Lung (tissue), 12 donors: Measurements from ENCODE around the gene LONRF2. TPM values are rescaled to one million over a fixed set of nuclear protein-coding genes. Genes with fewer than 3 reads are reported as not detected.

ENCODE experiments used
- ATAC-seq: fragments of 200-7000 bp; cut with Tn5 transposase; one replicate; pipeline ENCODE4 v1.9.1; 2020; ENCODE audit warnings: moderate number of reproducible peaks; ENCODE audit not compliant: insufficient read depth, low FRiP score
- DNase-seq, 3 donors: peaks; one replicate each; pipeline ENCODE4 v3.0.0-alpha.2; 2013 to 2017
- H3K27ac ChIP-seq, 2 donors: one replicate each; pipeline ENCODE4 v1.5.1; 2013; ENCODE audit warnings: mild to moderate bottlenecking in 2 of 2, moderate library complexity in 2 of 2, control low read depth in 1 of 2, inconsistent platforms in 1 of 2, low read depth in 1 of 2, low read length in 1 of 2
- H3K27me3 ChIP-seq, 3 donors: one replicate each; pipeline ENCODE4 v1.5.1; 2013; ENCODE audit warnings: low read length in 2 of 3; ENCODE audit not compliant: control insufficient read depth in 3 of 3, insufficient read depth in 3 of 3
- H3K36me3 ChIP-seq, 4 donors: one replicate each; pipeline ENCODE4 v1.5.1; 2013; ENCODE audit warnings: low read length in 4 of 4, mild to moderate bottlenecking in 1 of 4, moderate library complexity in 1 of 4; ENCODE audit not compliant: control insufficient read depth in 4 of 4, insufficient read depth in 4 of 4
- H3K4me1 ChIP-seq, 5 donors: one replicate each; pipeline ENCODE4 v1.5.1; 2013; ENCODE audit warnings: low read length in 5 of 5, mild to moderate bottlenecking in 2 of 5, moderate library complexity in 1 of 5; ENCODE audit not compliant: control insufficient read depth in 5 of 5, insufficient read depth in 5 of 5
- H3K4me3 ChIP-seq: one replicate; pipeline ENCODE4 v1.5.1; 2013; ENCODE audit warnings: mild to moderate bottlenecking, control low read depth, moderate library complexity
- H3K9ac ChIP-seq, 2 donors: one replicate each; pipeline ENCODE4 v1.5.1; 2013; ENCODE audit warnings: low read length in 2 of 2, control low read depth in 1 of 2; ENCODE audit not compliant: insufficient read depth in 1 of 2
- H3K9me3 ChIP-seq, 4 donors: one replicate each; pipeline ENCODE4 v1.5.1; 2013; ENCODE audit warnings: low read length in 3 of 4, mild to moderate bottlenecking in 1 of 4, moderate library complexity in 1 of 4; ENCODE audit not compliant: control insufficient read depth in 4 of 4, insufficient read depth in 3 of 4
- WGBS, 2 donors: extraction: QIAGEN DNeasy Blood & Tissue Kit; methylation state at CpG; one replicate each; pipeline ENCODE4 v1.1.7; 2013; 5-methylcytosine and 5-hydroxymethylcytosine counted together
- polyA plus RNA-seq, 2 donors: library from polyadenylated mRNA; stranded (reverse); fragments of 200-250 nt; gene quantifications; one replicate each; pipeline ENCODE4 v1.2.1, GENCODE V29; 2013
- total RNA-seq, 2 donors: library from RNA; depleted of rRNA in 1 of 2; stranded (reverse); fragments of >200 nt in 1 of 2; gene quantifications; one replicate each; pipeline ENCODE4 v1.2.1, GENCODE V29; 2014 to 2021
- TF ChIP-seq, protein P1 (sequence below): IDR thresholded peaks from 2 replicates; pipeline ENCODE4 v1.5.1; 2012; ENCODE audit warnings: mild to moderate bottlenecking; ENCODE audit errors: control extremely low read depth, extremely low read depth
- donor health status: control.
- donor health status: control.
- donor health status: Bipolar disorder and iron deficiency.
- donor health status: healthy.
- donor health status: DM: yes; HTN: yes; CAD: no.

The LONRF2 gene
- total and polyA plus RNA-seq, 4 donors: 0.38 to 5.2 (median 2.6) TPM

DNA sequence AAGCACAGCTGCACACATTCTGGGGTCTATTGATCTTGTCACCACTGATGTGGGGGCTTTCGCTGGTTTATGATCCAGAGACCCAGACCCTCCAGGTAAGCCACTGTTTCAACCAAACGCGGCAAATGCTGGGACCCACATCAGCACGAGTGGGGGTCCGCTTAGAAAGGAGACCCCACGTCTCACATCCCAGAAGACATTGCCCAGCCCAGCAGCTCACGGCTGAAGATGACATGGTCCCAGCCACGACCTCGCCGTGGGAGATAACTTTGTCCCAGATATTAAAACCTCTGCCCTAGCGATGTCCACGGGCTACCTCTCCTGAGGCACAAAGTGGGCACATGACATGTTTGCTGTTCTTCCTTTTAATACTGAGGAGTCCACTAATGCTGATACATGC, 43.8 kb downstream of the LONRF2 start:
- DNase-seq (no peak), ATAC-seq (no peak)
- no peaks in the 10 kb centered on the region for H3K27me3 ChIP-seq
- TF ChIP-seq, protein P1, sequence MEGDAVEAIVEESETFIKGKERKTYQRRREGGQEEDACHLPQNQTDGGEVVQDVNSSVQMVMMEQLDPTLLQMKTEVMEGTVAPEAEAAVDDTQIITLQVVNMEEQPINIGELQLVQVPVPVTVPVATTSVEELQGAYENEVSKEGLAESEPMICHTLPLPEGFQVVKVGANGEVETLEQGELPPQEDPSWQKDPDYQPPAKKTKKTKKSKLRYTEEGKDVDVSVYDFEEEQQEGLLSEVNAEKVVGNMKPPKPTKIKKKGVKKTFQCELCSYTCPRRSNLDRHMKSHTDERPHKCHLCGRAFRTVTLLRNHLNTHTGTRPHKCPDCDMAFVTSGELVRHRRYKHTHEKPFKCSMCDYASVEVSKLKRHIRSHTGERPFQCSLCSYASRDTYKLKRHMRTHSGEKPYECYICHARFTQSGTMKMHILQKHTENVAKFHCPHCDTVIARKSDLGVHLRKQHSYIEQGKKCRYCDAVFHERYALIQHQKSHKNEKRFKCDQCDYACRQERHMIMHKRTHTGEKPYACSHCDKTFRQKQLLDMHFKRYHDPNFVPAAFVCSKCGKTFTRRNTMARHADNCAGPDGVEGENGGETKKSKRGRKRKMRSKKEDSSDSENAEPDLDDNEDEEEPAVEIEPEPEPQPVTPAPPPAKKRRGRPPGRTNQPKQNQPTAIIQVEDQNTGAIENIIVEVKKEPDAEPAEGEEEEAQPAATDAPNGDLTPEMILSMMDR: no peak
- no peak overlapping the region for H3K27ac ChIP-seq
- no peaks in the 10 kb centered on the region for H3K9me3 ChIP-seq
- H3K4me3 ChIP-seq: no peak overlapping the region
- H3K9ac ChIP-seq: no peak overlapping the region
- H3K36me3 ChIP-seq: no peaks in the 10 kb centered on the region
- no peaks in the 10 kb centered on the region for H3K4me1 ChIP-seq
- 83 to 91% methylated on average over 12 of the region's 12 CpGs for WGBS, 2 donors

DNA sequence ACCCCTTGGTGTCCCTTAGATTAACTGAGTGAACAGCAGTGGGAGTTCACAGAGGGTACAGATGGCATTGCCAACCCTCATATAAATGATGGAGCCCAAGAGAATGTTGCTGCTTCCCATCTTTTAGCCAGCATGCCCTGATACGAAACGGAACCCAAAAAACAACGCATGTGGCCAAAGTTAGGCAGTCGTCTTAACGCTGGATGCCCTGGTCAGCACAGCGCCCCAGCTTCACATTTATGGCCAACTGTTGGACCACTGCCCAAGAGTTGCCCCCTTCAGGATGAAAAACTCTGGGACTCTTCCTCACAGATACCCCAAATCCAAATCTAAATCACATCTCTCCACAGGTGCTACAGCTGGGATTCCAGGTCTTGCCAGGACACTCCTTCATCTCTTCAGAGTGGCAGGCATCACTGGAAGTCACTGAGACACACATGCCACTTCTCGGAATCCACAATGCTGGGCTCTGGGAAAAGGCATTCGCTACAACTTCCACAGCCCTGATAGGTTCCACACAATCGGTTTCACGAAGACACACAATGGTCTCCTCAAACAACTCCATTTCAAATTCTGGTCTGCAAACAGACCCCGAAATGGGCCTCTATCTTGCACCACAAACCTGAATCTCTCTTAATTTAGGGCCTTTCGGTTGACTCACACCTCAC, 44.6 kb downstream of the LONRF2 start:
- DNase-seq (no peak), ATAC-seq (no peak)
- TF ChIP-seq, protein P1: no peak
- H3K9me3 ChIP-seq: no peaks in the 10 kb centered on the region
- H3K27me3 ChIP-seq: no peaks in the 10 kb centered on the region
- no peak overlapping the region for H3K9ac ChIP-seq
- no peaks in the 10 kb centered on the region for H3K36me3 ChIP-seq
- WGBS, 2 donors: 95 to 96% methylated on average over 12 of the region's 12 CpGs
- H3K4me1 ChIP-seq: peaks cover 0 to 5% (median 0%) of the 10 kb centered on the region in 5 donors
- H3K27ac ChIP-seq: no peak overlapping the region
- no peak overlapping the region for H3K4me3 ChIP-seq

DNA sequence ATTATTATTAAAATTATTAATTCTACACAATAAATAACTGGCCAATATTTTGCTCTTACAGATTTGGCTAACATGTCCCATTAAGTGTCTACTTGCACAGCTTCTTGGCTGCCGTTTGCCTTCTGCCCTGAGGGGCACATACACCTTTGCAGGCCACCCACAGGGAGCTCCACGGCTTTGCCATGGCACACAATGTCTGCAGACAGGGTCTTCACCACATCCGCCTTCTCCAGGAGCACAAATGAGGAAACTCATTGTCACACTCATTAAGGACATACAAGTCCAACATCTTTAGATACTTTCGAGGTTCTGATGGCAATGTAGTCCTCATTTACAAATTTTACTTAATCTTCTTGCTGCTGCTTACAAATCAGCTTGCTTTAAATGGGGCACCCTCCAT, 45.6 kb downstream of the LONRF2 start:
- ATAC-seq (no peak), DNase-seq (no peak)
- H3K27me3 ChIP-seq: no peaks in the 10 kb centered on the region
- H3K9me3 ChIP-seq: no peaks in the 10 kb centered on the region
- H3K9ac ChIP-seq: no peak overlapping the region
- TF ChIP-seq, protein P1: no peak
- no peak overlapping the region for H3K27ac ChIP-seq
- 90 to 93% methylated on average over 4 of the region's 4 CpGs for WGBS, 2 donors
- no peaks in the 10 kb centered on the region for H3K36me3 ChIP-seq
- H3K4me1 ChIP-seq: peaks cover 0 to 13% (median 6%) of the 10 kb centered on the region in 5 donors
- H3K4me3 ChIP-seq: no peak overlapping the region

DNA sequence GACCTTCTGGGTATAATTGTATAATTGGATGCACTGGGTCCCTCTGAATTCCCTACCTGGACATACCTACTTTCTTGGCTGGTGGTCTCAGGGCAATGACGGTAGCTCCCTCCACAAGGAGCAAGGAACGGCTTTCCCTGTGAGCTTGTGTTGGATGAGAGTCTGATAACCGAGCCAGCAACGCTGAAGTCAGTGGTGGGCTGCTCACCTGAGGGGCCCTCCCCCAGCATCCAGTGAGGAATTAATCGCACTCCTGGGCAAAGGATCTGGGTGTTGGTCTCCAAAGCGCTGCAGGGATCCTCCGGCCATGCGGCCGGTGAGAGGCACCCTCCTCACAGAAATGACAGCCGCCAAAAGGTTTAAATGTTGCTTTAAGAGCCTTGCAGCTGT, 47.1 kb downstream of the LONRF2 start:
- Histone ChIP-seq H3K27ac (no peak overlapping the region), H3K9me3 (peaks cover 0 to 3% (median 0%) of the 10 kb centered on the region in 4 donors), H3K36me3 (no peaks in the 10 kb centered on the region), H3K27me3 (no peaks in the 10 kb centered on the region), H3K4me1 (peaks cover 0 to 15% (median 6%) of the 10 kb centered on the region in 5 donors), H3K4me3 (no peak overlapping the region), H3K9ac (no peak overlapping the region)
- DNase-seq: no peak
- TF ChIP-seq, protein P1: no peak
- 84 to 87% methylated on average over 10 of the region's 10 CpGs for WGBS, 2 donors
- ATAC-seq: no peak
